SU-DHL-6 (cell line): ENCODE data around the gene CDSN.

Experiments
- H2AFZ ChIP-seq: fragments of 200-600 bp; sonication (generic); 2 replicates; pipeline ENCODE4 v1.6.1; 2014; ENCODE audit warnings: low read depth, mild to moderate bottlenecking, moderate library complexity, mixed read lengths, antibody characterized with exemption, low read length; ENCODE audit not compliant: severe bottlenecking
- H3F3A ChIP-seq: fragments of 200-600 bp; shearing (Covaris generic); 2 replicates; pipeline ENCODE4 v1.6.0; 2016; ENCODE audit warnings: antibody characterized with exemption, mild to moderate bottlenecking; ENCODE audit not compliant: insufficient read depth
- H3K27ac ChIP-seq: fragments of 200-600 bp; sonication (generic); 2 replicates; pipeline ENCODE4 v1.5.1; 2016; ENCODE audit warnings: low read depth, mild to moderate bottlenecking, low read length, moderate library complexity, mixed read lengths
- H3K27me3 ChIP-seq: fragments of 200-600 bp; sonication (generic), shearing (Covaris generic); 2 replicates; pipeline ENCODE4 v1.6.0; 2014; ENCODE audit warnings: mild to moderate bottlenecking, low read length
- H3K36me3 ChIP-seq: fragments of 200-600 bp; sonication (generic); 2 replicates; pipeline ENCODE4 v1.6.1; 2014; ENCODE audit warnings: mild to moderate bottlenecking, low read length, mixed read lengths
- H3K4me2 ChIP-seq: fragments of 300-600, 200-600 bp; shearing (Covaris generic), sonication (generic); 2 replicates; pipeline ENCODE4 v1.6.0; 2014; ENCODE audit warnings: low read length, low read depth, mild to moderate bottlenecking; ENCODE audit not compliant: poor library complexity, severe bottlenecking
- H3K4me3 ChIP-seq: fragments of 200-600 bp; sonication (generic); 2 replicates; pipeline ENCODE4 v1.5.1; 2014; ENCODE audit warnings: antibody characterized with exemption, low read length, mild to moderate bottlenecking, mixed read lengths; ENCODE audit not compliant: insufficient read depth, poor library complexity, severe bottlenecking
- H3K79me2 ChIP-seq: fragments of 200-600 bp; sonication (generic); 2 replicates; pipeline ENCODE4 v1.6.1; 2014; ENCODE audit warnings: mild to moderate bottlenecking, low read length, moderate library complexity; ENCODE audit not compliant: insufficient read depth
- H3K9ac ChIP-seq: fragments of 200-600 bp; sonication (generic); 2 replicates; pipeline ENCODE4 v1.7.0; 2014; ENCODE audit warnings: mild to moderate bottlenecking, low read length
- H3K9me2 ChIP-seq: fragments of 200-600 bp; sonication (generic); replicated peaks from 2 replicates; pipeline ENCODE4 v1.6.1; 2014; ENCODE audit warnings: low read length; ENCODE audit not compliant: insufficient read depth
- H3K9me3 ChIP-seq: fragments of 200-600 bp; sonication (generic); 2 replicates; pipeline ENCODE4 v1.6.1; 2014; ENCODE audit warnings: low read length, mixed read lengths; ENCODE audit not compliant: insufficient read depth
- H4K20me1 ChIP-seq: fragments of 200-600 bp; sonication (generic); 2 replicates; pipeline ENCODE4 v1.6.1; 2014; ENCODE audit warnings: low read depth, mild to moderate bottlenecking, antibody characterized with exemption, low read length, moderate library complexity, mixed read lengths
- EZH2phosphoT487 ChIP-seq: fragments of 200-600 bp; sonication (generic), shearing (Covaris generic); conservative IDR thresholded peaks from 2 replicates; pipeline ENCODE4 v1.6.1; 2018; ENCODE audit warnings: mild to moderate bottlenecking, antibody characterized with exemption, low read length, moderate library complexity, mixed read lengths
- TF ChIP-seq, protein P1 (sequence below): fragments of 200-600 bp; sonication (generic); IDR thresholded peaks from one replicate; pipeline ENCODE4 v1.5.1; 2017; ENCODE audit warnings: antibody characterized with exemption, mild to moderate bottlenecking, low read length, moderate library complexity; ENCODE audit not compliant: insufficient read depth, poor library complexity, severe bottlenecking

The CDSN gene

DNA sequence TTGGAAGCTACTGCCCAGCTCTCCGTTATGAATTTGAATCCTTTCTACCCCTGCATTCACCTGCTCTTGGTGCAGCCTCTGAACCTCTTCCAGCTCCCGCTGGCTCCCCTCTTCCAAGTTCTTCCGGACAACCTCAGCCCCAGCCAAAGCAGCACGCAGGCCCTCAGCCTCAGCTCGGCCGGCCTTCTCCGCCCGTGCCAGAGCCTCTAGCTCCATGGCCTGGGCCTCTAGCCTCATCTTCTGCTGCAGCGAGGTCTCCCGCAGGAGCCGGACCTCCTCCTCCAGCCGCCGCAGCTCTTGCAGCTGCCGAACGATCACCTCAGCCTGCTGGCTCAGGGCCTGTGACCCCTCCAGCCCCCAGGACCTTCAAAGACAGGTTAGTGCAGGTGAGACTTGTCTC, 34.2 kb upstream of the CDSN start:
- H3K4me2 ChIP-seq: no peak overlapping the region
- no peak overlapping the region for H3K27ac ChIP-seq
- H3F3A ChIP-seq: no peaks in the 10 kb centered on the region
- no peaks in the 10 kb centered on the region for H3K27me3 ChIP-seq
- no peaks in the 10 kb centered on the region for H3K9me2 ChIP-seq
- peaks cover 9% of the 10 kb centered on the region; the same call in 1 of the 2 replicates for H3K36me3 ChIP-seq
- no peak overlapping the region for H3K4me3 ChIP-seq
- H4K20me1 ChIP-seq: no peaks in the 10 kb centered on the region
- TF ChIP-seq EZH2phosphoT487: no peak
- no peaks in the 10 kb centered on the region for H3K9me3 ChIP-seq
- H3K9ac ChIP-seq: no peak overlapping the region
- H3K79me2 ChIP-seq: peaks cover 17% of the 10 kb centered on the region
- no peak overlapping the region for H2AFZ ChIP-seq

DNA sequence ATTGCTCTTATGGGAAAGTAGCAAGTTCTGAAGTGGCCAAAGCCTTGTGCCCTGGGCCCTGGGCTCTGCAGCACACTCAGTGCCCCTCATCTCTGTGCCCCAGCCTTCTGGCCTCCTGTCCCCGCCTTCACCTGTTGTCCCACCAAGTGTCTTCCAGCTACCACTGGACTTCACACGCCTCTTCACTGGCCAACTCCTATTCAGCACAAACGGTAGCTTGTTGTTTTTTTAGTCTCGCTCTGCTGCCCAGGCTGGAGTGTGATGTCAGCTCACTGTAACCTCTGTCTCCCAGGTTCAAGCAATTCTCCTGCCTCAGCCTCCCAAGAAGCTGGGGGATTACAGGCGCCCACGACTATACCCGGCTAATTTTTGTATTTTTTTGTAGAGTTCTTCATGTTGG, 32.5 kb upstream of the CDSN start:
- no peaks in the 10 kb centered on the region for H4K20me1 ChIP-seq
- H3K79me2 ChIP-seq: peaks cover 7% of the 10 kb centered on the region; the same call in 1 of the 2 replicates
- H3K9me2 ChIP-seq: no peaks in the 10 kb centered on the region
- H3K9ac ChIP-seq: no peak overlapping the region
- H3K36me3 ChIP-seq: peaks cover 9% of the 10 kb centered on the region; the same call in 1 of the 2 replicates
- no peak overlapping the region for H3K4me2 ChIP-seq
- H2AFZ ChIP-seq: no peak overlapping the region
- H3K9me3 ChIP-seq: no peaks in the 10 kb centered on the region
- no peaks in the 10 kb centered on the region for H3K27me3 ChIP-seq
- TF ChIP-seq, protein P1, sequence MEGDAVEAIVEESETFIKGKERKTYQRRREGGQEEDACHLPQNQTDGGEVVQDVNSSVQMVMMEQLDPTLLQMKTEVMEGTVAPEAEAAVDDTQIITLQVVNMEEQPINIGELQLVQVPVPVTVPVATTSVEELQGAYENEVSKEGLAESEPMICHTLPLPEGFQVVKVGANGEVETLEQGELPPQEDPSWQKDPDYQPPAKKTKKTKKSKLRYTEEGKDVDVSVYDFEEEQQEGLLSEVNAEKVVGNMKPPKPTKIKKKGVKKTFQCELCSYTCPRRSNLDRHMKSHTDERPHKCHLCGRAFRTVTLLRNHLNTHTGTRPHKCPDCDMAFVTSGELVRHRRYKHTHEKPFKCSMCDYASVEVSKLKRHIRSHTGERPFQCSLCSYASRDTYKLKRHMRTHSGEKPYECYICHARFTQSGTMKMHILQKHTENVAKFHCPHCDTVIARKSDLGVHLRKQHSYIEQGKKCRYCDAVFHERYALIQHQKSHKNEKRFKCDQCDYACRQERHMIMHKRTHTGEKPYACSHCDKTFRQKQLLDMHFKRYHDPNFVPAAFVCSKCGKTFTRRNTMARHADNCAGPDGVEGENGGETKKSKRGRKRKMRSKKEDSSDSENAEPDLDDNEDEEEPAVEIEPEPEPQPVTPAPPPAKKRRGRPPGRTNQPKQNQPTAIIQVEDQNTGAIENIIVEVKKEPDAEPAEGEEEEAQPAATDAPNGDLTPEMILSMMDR: no peak
- H3K27ac ChIP-seq: no peak overlapping the region
- H3F3A ChIP-seq: no peaks in the 10 kb centered on the region
- no peak overlapping the region for H3K4me3 ChIP-seq

DNA sequence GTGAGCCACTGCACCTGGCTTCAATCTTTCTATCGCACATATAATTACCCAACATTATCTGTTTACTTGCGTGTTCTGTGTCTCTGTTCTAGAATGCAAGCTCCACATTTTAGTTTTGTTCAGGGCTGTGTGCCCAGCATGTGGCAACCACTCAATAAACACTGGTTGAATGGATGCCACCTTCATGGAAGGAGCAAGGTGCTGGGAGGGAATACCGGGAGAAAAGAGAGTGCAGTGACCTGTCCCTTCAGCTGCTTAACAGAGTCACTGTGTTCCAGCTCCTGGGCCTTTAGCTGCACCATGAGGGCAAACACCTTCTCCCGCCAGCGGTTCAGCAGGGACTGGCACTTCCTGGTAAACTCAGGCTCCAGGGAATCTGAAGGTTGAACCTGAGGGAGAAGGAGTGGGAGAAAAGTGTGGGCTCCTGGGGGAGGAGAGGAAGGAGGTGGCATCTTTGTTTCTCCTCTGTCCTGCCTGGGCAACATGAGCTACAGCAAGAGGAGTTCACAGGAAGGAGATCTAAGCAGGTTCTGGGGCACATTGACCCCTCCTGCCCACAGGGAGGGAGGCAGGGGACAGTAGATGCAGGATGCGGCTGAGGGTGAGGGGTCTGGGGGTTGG, 29.7 kb upstream of the CDSN start:
- Histone ChIP-seq H4K20me1 (no peaks in the 10 kb centered on the region), H3K9me3 (no peaks in the 10 kb centered on the region), H3K9me2 (no peaks in the 10 kb centered on the region), H3K4me2 (no peak overlapping the region), H3K9ac (no peak overlapping the region), H3K36me3 (peaks cover 4% of the 10 kb centered on the region; the same call in 1 of the 2 replicates), H3F3A (no peaks in the 10 kb centered on the region), H2AFZ (no peak overlapping the region), H3K79me2 (no peaks in the 10 kb centered on the region), H3K4me3 (no peak overlapping the region), H3K27me3 (no peaks in the 10 kb centered on the region), H3K27ac (no peak overlapping the region)
- TF ChIP-seq, protein P1: no peak
- TF ChIP-seq EZH2phosphoT487: no peak

GRCh38 chr6:31145386-31145785, 25.1 kb upstream of the CDSN start:
- TF ChIP-seq, protein P1: no peak
- no peak for TF ChIP-seq EZH2phosphoT487
- no peaks in the 10 kb centered on the region for H3K79me2 ChIP-seq
- H3K4me3 ChIP-seq: no peak overlapping the region
- H3K27me3 ChIP-seq: no peaks in the 10 kb centered on the region
- H3K4me2 ChIP-seq: no peak overlapping the region
- no peaks in the 10 kb centered on the region for H3K9me2 ChIP-seq
- H2AFZ ChIP-seq: no peak overlapping the region
- H3K9me3 ChIP-seq: no peaks in the 10 kb centered on the region
- H4K20me1 ChIP-seq: no peaks in the 10 kb centered on the region
- H3K27ac ChIP-seq: no peak overlapping the region
- no peaks in the 10 kb centered on the region for H3K36me3 ChIP-seq
- no peaks in the 10 kb centered on the region for H3F3A ChIP-seq
- H3K9ac ChIP-seq: no peak overlapping the region
